CD4-positive, alpha-beta T cell treated with Interleukin-4 for 1 hour (primary cell): ENCODE data around the gene BEND7.
"Not testable (repeated sequence)": the region's sequence is repeated elsewhere in the genome, so short reads cannot be mapped to it uniquely, and the experiment has no call there.

Experiments used
- DNase-seq, 2 donors: peaks; one replicate each; pipeline ENCODE4 v3.0.0-alpha.2; 2020 to 2022

Gene BEND7

GRCh38 chr10:13417459-13418126, 111.2 kb downstream of the BEND7 start:
- no peak for DNase-seq

GRCh38 chr10:13416760-13417159, 112.1 kb downstream of the BEND7 start:
- DNase-seq: no peak

GRCh38 chr10:13414855-13415254, 114.0 kb downstream of the BEND7 start:
- no peak for DNase-seq

GRCh38 chr10:13414137-13414536, 114.7 kb downstream of the BEND7 start:
- no peak for DNase-seq

- DNase-seq: no peak
These were observed 115.9 kb downstream of the BEND7 start for GRCh38 chr10:13412894-13413293.

- DNase-seq: no peak
These were observed 124.0 kb downstream of the BEND7 start for GRCh38 chr10:13404791-13405190.

GRCh38 chr10:13404305-13404759, 124.5 kb downstream of the BEND7 start:
- no peak for DNase-seq

- not testable (repeated sequence) for DNase-seq
These were observed 125.4 kb downstream of the BEND7 start for GRCh38 chr10:13403426-13403825.

- no peak for DNase-seq
These were observed 126.8 kb downstream of the BEND7 start for GRCh38 chr10:13402021-13402420.

GRCh38 chr10:13401142-13401541, 127.7 kb downstream of the BEND7 start:
- no peak for DNase-seq

GRCh38 chr10:13400196-13400965, 128.4 kb downstream of the BEND7 start:
- DNase-seq: no peak

GRCh38 chr10:13399752-13400151, 129.1 kb downstream of the BEND7 start:
- no peak for DNase-seq

- DNase-seq: no peak
These were observed 129.6 kb downstream of the BEND7 start for GRCh38 chr10:13399236-13399635.

- no peak for DNase-seq
These were observed 131.8 kb downstream of the BEND7 start for GRCh38 chr10:13397052-13397451.

- no peak for DNase-seq
These were observed 132.4 kb downstream of the BEND7 start for GRCh38 chr10:13396369-13396768.

GRCh38 chr10:13395540-13395939, 133.3 kb downstream of the BEND7 start:
- DNase-seq: no peak

- no peak for DNase-seq
These were observed 135.2 kb downstream of the BEND7 start for GRCh38 chr10:13393640-13394039.

- DNase-seq: no peak
These were observed 136.1 kb downstream of the BEND7 start for GRCh38 chr10:13392701-13393100.
